Memory B cell (primary cell): ENCODE measurements around the gene THAP7.
A peak's percentile ranks its signal among the peaks of the same experiment; 100 is the strongest.
"Not testable (repeated sequence)": the region's sequence is repeated elsewhere in the genome, so short reads cannot be mapped to it uniquely, and the experiment has no call there.

ENCODE experiments used
- ATAC-seq: fragments of 150-1000 bp; cut with Tn5 transposase; 2 replicates; pipeline ENCODE4 v1.10.0; 2021; ENCODE audit warnings: low read depth, mild to moderate bottlenecking, moderate library complexity
- DNase-seq, 2 donors: peaks; one replicate each; pipeline ENCODE4 v3.0.0; 2022; ENCODE audit warnings: low spot score in 2 of 2
- H3K27ac Mint-ChIP-seq: one replicate; pipeline ENCODE4 v1.8.0; 2022; ENCODE audit warnings: mild to moderate bottlenecking, moderate library complexity, mixed read lengths
- H3K27me3 Mint-ChIP-seq: one replicate; pipeline ENCODE4 v1.8.0; 2022; ENCODE audit warnings: mixed read lengths
- H3K36me3 Mint-ChIP-seq: one replicate; pipeline ENCODE4 v1.8.0; 2022; ENCODE audit warnings: mild to moderate bottlenecking, mixed read lengths
- H3K4me1 Mint-ChIP-seq: one replicate; pipeline ENCODE4 v1.8.0; 2022; ENCODE audit warnings: mixed read lengths
- H3K4me3 Mint-ChIP-seq: one replicate; pipeline ENCODE4 v1.8.0; 2022; ENCODE audit warnings: mild to moderate bottlenecking, moderate library complexity, mixed read lengths
- H3K9me3 Mint-ChIP-seq: one replicate; pipeline ENCODE4 v1.8.0; 2022; ENCODE audit warnings: mixed read lengths

The THAP7 gene

GRCh38 chr22:21012446-21013407 is 10.8 kb upstream of the THAP7 start:
- ATAC-seq: no peak
- Mint-ChIP-seq H3K9me3 (no peaks in the 10 kb centered on the region), H3K36me3 (no peaks in the 10 kb centered on the region), H3K27ac (peak overlapping the region; percentile 95), H3K27me3 (no peaks in the 10 kb centered on the region), H3K4me3 (peak overlapping the region; percentile 56), H3K4me1 (peaks cover 14% of the 10 kb centered on the region)
- DNase-seq: no peak

GRCh38 chr22:21010426-21011113 is 8.7 kb upstream of the THAP7 start:
- Mint-ChIP-seq H3K4me3 (no peak overlapping the region), H3K27me3 (no peaks in the 10 kb centered on the region), H3K36me3 (no peaks in the 10 kb centered on the region), H3K9me3 (no peaks in the 10 kb centered on the region), H3K27ac (no peak overlapping the region), H3K4me1 (peaks cover 14% of the 10 kb centered on the region)
- ATAC-seq (no peak), DNase-seq (no peak)

- DNase-seq (no peak), ATAC-seq (no peak)
- Mint-ChIP-seq H3K4me3 (no peak overlapping the region), H3K27ac (peak overlapping the region; percentile 23), H3K9me3 (no peaks in the 10 kb centered on the region), H3K27me3 (no peaks in the 10 kb centered on the region), H3K36me3 (no peaks in the 10 kb centered on the region), H3K4me1 (peaks cover 9% of the 10 kb centered on the region)
Measured at GRCh38 chr22:21009638-21010425, 7.9 kb upstream of the THAP7 start.

GRCh38 chr22:21009208-21009607 is 7.3 kb upstream of the THAP7 start:
- H3K4me3 Mint-ChIP-seq, H3K27me3 Mint-ChIP-seq, ATAC-seq, H3K36me3 Mint-ChIP-seq, H3K9me3 Mint-ChIP-seq, DNase-seq, H3K4me1 Mint-ChIP-seq: not testable (repeated sequence)
- H3K27ac Mint-ChIP-seq: peak overlapping the region; percentile 23

GRCh38 chr22:21003782-21004181 is 1.9 kb upstream of the THAP7 start:
- H3K9me3 Mint-ChIP-seq: no peaks in the 10 kb centered on the region
- peaks cover 13% of the 10 kb centered on the region for H3K4me1 Mint-ChIP-seq
- no peak overlapping the region for H3K27ac Mint-ChIP-seq
- H3K36me3 Mint-ChIP-seq: peaks cover 2% of the 10 kb centered on the region
- H3K27me3 Mint-ChIP-seq: no peaks in the 10 kb centered on the region
- DNase-seq (no peak), ATAC-seq (no peak)
- H3K4me3 Mint-ChIP-seq: no peak overlapping the region

DNA sequence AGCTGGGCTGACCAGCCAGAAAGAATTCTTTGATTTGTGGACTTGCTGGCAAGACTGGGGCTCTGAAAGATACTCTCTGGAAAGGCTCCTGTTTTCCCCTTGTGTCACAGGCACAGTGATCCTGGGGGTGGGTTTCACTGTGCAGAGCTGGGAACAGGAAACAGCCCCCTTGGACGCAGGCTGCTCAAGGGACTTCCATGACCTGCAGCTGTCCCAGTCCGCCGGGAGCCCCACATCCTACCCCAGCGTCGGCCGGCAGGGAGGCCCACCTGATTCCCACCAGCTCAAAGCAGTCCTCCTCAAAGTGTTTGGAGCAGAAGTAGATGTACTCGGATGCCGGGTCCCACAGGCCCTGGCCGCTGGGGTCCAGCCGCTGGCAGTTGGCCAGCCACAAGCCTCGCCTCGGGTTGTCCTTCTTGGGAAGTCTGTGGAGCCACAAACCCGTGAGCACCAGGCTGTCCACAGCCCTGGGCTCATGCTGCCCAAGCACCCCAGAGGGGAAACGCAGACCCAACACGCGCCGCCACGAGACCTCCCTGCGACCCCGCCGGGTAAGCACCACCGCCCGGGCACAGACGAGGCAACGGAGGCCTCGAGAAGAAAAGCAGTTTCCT is 824 bp downstream of the THAP7 start:
- Mint-ChIP-seq H3K4me3 (peak overlapping the region; percentile 86), H3K4me1 (peaks cover 13% of the 10 kb centered on the region), H3K36me3 (peaks cover 2% of the 10 kb centered on the region), H3K27me3 (no peaks in the 10 kb centered on the region), H3K27ac (peak overlapping the region; percentile 98), H3K9me3 (no peaks in the 10 kb centered on the region)
- DNase-seq (no peak), ATAC-seq (no peak)

GRCh38 chr22:21000207-21000986 is 1.5 kb downstream of the THAP7 start:
- no peaks in the 10 kb centered on the region for H3K9me3 Mint-ChIP-seq
- H3K36me3 Mint-ChIP-seq: peaks cover 2% of the 10 kb centered on the region
- H3K4me1 Mint-ChIP-seq: peaks cover 13% of the 10 kb centered on the region
- DNase-seq (no peak), ATAC-seq (no peak)
- H3K4me3 Mint-ChIP-seq: peak overlapping the region; percentile 86
- peak overlapping the region; percentile 98 for H3K27ac Mint-ChIP-seq
- H3K27me3 Mint-ChIP-seq: no peaks in the 10 kb centered on the region

GRCh38 chr22:20999350-21000206 is 2.3 kb downstream of the THAP7 start:
- H3K4me1 Mint-ChIP-seq: peaks cover 13% of the 10 kb centered on the region
- H3K9me3 Mint-ChIP-seq: no peaks in the 10 kb centered on the region

GRCh38 chr22:20998411-20999336 is 3.2 kb downstream of the THAP7 start:
- Mint-ChIP-seq H3K9me3 (no peaks in the 10 kb centered on the region), H3K27me3 (no peaks in the 10 kb centered on the region), H3K4me3 (no peak overlapping the region), H3K27ac (no peak overlapping the region), H3K36me3 (peaks cover 2% of the 10 kb centered on the region), H3K4me1 (peaks cover 13% of the 10 kb centered on the region)
- no peak for ATAC-seq
- no peak for DNase-seq

More at GRCh38 chr22:20999350-21000206, 2.3 kb downstream of the THAP7 start:
- ATAC-seq (no peak), DNase-seq (no peak)
- no peaks in the 10 kb centered on the region for H3K27me3 Mint-ChIP-seq
- peaks cover 2% of the 10 kb centered on the region for H3K36me3 Mint-ChIP-seq
- peak overlapping the region; percentile 37 for H3K4me3 Mint-ChIP-seq
- H3K27ac Mint-ChIP-seq: peak overlapping the region; percentile 88

- Mint-ChIP-seq H3K27ac (no peak overlapping the region), H3K27me3 (no peaks in the 10 kb centered on the region), H3K4me3 (no peak overlapping the region), H3K9me3 (no peaks in the 10 kb centered on the region), H3K36me3 (peaks cover 2% of the 10 kb centered on the region), H3K4me1 (peaks cover 7% of the 10 kb centered on the region)
- ATAC-seq (no peak), DNase-seq (no peak)
Measured at GRCh38 chr22:20997536-20998257, 4.2 kb downstream of the THAP7 start.
